ENCODE measurements around the gene ITPKB. TPM values are rescaled to one million over a fixed set of nuclear protein-coding genes. Genes with fewer than 3 reads are reported as not detected.
"Not testable (repeated sequence)": the region's sequence is repeated elsewhere in the genome, so short reads cannot be mapped to it uniquely, and the experiment has no call there.

ITPKB gene
- total RNA-seq, 1 donor from 2014 or later, result 3.9 TPM

DNA sequence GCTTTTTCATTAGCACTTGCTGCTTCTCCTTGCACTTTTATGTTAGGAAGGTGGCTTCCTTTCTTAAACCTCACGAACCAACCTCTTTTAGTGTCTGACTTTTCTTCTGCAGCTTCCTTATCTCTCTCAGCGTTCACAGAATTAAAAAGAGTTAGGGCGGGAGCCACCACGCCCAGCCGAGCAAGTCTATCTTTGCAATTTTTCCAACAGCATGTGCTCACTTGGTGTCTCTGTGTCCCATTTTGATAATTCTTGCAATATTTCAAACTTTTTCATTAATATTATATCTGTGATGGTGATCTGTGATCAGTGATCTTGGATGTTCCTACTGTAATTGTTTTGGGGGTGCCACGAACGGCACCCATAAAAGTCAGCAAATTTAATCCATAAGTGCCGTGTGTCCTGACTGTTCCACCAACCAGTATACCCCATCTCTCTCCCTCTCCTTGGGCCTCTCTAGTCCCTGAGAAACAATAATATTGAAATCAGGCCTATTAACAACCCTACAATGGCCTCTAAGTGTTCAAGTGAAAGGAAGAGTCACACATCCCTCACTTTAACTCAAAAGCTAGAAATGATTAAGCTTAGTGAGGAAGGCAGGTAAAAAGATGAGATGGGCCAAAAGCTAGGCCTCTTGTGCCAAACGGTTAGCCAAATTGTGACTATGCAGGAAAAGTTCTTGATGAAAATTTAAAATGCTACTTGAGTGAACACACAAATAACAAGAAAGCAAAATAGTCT, 15.9 kb upstream of the ITPKB start:
- DNase-seq, result no peak

DNA sequence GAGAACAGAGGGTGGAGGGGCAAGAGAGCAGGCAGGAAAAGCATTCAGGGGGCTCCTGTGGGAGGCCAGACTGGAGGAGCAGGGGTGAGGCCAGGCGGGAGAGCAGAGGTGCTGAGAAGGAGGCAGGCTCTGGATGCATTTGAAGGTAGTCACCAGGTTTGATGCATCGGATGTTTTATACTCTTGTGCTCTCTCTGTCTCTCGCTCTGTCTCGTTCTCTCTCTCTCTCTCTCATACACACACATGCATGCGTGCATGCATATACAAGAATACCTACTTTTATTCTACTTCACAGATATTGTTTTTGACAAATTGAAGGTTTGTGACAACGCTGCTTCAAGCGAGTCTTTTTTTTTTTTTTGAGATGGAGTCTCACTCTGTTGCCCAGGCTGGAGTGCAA, 15.0 kb upstream of the ITPKB start:
- no peak for DNase-seq

DNA sequence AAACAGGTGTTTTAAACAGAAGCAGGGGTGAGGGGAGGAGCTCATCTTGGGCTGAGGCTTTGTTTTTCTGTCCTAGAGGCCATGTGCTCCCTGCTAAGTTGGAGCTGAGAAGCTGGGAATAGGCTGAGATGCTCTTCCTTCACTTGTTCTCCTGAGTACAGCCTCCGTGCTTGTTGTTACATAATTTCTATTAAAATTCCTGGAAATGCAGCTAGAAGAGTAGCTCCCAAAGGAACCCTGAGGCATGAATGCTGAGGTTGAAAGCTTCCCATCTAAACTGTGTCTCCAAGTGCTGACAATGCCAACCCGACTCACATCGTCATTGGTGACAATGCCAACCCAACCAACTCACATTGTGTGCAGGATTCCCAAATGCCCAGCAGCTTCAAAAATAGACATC, 12.6 kb upstream of the ITPKB start:
- DNase-seq, result no peak

DNA sequence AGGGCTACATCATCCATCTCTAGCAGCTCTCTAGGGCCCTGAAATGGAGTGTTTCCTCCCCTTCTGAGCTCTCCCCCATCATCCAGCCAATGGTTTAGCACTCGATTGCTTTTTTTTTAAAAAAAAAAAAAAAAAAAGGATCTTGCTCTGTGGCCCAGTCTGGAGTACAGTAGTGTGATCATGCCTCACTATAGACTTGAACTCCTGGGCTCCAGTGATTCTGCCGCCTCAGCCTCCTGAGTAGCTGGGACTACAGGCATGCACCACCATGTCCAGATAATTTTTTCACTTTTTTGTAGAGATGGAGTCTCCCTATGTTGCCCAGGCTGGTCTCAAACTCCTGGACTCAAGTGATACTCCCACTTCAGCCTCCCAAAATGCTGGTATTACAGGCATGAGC, 12.1 kb upstream of the ITPKB start:
- DNase-seq, result no peak

DNA sequence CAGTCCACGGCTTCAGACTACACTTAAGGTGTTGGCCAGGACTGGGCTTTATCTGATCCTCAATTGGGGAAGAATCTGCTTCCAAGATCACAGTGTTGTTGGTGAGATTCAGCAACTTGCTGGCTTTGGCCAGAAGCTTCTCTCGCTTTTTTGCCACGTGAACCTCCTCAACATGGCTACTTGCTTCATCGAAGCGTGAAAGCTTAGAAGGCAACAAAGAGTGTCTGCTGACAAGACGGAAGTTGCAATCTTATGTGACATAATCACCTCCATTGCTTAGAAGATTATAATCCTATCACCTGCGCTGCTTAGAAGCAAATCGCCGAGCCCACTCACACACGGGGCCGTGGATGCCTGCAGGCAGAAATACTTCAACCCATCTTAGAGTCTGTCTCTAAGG, 10.4 kb upstream of the ITPKB start:
- DNase-seq, result no peak

DNA sequence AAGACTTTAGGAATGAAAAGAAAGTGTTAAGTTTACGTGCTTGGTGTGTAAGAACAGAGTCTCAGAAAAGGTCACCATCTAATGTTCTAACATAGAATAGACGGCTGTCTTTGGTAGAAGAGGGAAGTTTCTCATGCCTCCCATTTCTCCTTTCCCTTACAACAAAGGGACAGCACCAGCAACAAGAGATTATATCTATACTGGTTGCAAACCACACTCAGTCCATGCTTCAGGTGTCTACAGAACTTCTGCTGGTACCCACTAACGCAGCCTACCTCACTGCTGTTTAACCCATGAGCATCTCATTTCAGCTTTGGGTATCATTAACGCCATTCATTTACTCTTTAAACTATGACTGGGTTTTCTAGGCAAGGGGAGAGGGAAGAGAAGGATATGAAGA, 9.2 kb upstream of the ITPKB start:
- no peak for DNase-seq

DNA sequence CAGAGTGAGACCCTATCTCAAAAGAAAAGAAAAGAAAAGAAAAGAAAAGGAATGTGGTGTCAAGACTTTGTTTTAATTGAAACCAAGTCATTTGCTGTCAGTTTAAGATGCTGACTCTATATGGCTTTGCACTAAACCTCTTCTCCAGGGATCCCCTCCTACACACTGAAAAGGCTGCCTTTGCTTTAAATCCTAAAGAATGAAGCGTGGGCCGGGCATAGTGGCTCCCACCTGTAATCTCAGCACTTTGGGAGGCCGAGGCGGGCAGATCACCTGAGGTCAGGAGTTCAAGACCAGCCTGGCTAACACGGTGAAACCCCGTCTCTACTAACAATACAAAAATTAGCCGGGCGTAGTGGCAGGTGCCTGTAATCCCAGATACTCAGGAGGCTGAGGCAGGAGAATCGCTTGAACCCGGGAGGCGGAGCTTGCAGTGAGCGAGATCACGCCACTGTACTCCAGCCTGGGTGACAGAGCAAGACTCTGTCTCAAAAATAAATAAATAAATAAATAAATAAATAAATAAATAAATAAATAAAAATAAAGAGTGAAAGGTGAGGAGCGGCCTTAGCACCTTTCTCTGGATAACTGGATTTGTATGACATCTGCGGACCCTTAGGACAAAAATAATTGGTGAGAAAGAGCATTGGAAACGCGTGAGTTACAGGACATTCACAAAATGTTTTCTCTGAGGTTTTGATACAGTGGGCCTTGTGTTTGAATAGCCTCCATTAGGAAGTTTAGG, 8.6 kb upstream of the ITPKB start:
- not testable (repeated sequence) for DNase-seq

DNA sequence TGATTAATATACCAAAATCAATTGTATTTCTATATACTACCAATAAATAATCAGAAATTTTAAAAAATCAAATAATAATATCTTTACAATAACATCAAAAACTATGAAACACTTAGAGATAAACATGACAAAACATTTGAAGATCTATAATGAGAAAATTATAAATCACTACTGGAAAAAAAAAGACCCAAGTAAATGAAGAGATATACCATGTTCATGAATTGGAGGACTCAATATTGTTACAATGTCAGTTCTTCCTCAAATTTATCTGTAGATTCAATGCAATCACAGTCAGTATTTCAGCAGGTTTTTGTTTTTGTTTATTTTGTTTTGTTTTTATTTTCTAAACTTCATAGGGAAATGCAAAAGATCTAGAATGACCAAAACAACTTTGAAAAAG, 4.2 kb upstream of the ITPKB start:
- no peak for DNase-seq

DNA sequence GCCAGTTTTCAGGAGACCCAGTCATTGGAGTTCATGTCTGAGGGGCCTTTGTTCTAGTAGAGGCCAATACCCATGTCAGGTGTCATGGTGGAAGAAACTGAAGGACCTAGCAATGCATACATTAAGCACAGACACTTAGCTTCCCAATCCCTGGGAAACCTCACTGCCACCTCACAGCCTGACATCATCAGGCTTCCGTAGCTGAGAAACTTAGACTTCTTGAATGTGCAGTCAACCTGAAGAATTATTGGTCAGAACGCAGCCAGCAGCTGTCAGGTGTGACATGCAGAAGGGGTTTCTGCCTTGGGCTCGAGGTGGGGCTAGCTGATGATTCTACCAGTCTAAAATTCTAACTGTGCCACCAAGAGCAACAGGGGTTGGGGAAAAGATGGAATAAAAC, 1.9 kb upstream of the ITPKB start:
- no peak for DNase-seq

DNA sequence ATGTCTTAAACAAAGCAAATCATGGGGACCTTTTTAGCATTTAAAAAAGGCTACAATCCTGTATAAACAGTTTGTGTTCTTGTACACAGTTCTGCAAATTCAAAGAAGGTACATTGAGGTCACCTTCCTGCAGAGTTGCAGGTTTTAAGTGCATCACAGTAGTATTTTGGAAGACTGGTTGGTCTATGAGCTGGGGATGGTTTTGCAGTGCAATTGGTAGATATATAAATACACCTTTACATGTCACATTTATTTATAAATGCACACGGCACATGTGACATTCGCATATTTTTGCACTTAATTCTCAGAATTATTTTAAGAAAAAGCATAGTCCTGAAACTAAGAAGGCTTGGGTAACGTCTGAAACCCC, 599 bp upstream of the ITPKB start:
- no peak for DNase-seq

DNA sequence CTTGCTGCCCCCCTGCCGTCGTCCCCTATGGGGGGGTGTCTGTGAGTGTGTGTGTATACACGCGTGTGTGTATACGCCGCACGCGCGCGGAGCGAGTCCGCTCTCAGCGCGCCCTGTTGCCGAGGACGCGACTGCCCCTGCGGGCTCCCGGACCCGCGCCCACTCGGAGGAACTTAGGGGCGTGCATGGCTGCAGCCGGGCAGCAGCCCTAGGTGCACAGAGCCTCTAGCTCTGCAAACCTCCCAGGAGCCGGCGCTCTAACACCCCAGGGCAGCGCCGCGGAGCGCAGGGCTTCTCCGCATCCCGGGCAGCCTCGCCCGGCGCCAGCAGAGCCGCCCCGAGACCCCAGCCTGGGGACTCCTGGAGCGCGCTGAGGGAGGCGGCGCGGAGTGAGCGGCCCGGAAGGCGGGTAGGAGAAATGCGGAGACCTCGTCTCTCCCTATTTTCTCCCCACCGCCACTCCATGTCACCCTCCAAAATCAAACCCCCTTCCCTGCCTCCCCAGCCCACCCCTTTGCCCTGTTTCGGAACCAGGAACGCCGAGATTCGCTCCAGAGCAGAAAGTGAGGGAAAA, 574 bp downstream of the ITPKB start:
- peak; percentile 61 for DNase-seq

DNA sequence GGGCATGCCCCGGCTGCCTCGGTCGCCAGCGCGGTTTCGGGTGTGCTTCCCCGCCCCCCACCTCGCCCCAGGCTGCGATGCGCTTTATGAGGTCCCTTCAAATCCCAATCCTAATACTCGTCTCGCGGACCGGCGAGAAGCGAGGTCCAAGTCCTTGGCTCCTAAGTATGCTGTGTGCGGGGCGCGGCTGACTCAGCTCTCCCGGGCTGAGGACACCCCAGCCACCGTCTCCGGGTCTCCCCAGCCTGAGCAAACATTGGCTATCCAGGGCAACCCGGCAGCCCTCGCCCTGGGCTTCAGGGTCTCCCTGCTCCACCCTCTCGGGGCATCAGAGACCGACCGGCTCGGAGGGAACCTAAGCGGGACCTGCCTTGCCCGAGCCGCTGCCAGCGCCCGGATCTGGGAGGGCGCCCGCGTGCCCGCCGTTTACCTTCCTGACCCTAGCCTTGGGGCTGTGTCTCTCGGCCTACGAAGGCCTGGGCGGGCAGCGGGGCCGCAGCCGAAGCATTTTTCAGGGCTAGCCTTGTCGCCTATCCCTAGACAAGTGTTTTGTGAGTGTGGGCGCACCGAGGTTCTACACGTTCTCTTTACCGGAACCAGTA, 1.2 kb downstream of the ITPKB start:
- peak; percentile 71 for DNase-seq

DNA sequence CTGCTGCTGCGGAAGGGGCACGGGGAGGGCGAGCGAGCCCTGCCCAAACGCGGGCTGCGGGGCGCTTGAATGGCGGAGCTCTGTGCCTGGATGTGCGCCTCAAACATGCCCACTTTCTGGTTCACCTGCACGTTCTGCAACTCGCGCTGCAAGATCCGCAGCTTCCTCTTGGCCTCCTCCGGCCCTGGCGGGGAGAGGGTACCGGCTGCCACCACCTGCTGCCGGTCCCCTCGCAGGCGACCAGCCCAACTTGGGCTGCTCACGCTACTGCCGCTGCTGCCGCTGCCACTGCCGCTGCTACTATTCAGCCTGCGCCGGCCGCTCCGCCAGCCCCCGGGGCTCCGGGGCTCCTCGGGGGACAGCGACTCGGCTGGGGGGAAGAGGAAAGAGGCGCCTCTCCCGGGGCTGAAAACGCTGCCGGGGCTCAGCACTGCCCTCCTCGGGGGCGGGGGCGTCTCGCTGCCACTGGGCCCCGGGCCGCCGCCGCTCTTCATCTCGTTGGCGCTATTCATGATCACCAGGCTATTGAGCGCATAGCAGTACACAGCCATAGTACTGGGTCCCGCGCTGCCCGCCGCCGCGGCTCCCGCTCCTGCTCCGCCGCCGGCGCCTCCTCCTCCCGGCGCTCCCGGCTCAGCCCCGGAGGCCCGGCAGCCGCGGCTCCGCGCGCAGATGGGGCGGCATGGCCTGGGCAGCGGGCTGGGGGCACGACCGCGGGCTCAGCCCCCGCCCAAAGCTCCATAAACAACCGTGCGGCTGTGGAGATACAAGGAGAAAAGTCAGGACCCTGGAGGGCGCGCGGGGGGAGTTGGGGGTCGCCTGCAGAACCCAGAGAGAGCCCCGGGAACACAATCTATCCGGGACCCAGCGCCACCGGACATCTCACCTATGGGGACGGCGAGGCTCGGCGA, 1.9 kb downstream of the ITPKB start:
- DNase-seq, result peak; percentile 56

DNA sequence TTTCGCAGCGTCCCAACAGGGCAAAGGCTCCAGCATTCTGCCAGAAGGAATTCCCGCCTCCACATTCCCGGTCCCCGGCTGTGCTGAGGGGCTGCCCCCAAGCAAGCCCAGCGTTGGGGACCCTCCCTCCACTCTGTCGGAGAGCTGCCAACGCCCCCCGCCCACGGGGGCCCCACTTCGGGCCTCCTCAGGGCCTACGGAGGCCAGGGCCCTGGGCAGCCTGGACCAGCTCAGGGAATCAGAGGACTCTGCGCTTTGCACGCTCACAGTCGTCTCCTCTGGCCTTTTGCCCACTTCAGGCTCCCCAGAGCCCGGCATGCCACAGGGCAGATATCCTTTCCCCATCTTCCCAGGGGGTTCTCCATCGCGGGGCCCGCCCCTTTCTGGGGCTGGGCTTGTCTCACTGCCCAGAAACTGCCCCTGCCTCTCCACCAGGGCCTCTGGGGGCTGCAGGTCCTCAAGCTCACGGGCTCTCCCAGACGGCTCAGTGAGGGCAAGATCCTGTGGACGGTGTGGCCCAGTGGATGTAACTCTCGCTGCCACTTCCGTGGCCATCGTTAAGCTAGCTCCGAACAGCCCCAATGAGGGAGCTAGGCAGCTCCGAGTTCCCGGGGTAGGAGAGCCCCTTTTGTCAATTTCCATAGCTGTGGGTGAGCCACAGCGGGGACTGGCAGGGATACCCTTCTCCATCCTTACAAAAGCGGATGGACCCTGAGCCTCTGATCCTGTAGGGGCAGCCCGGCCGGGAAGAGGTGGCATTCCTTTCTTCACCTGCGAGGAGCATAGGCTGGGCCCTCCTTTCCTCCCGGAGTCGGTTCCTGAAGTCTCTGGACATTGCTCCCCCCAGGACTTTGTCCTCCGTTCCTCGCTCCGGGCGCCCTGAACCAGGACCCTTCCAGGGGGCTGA, 2.8 kb downstream of the ITPKB start:
- DNase-seq, result peak; percentile 33

DNA sequence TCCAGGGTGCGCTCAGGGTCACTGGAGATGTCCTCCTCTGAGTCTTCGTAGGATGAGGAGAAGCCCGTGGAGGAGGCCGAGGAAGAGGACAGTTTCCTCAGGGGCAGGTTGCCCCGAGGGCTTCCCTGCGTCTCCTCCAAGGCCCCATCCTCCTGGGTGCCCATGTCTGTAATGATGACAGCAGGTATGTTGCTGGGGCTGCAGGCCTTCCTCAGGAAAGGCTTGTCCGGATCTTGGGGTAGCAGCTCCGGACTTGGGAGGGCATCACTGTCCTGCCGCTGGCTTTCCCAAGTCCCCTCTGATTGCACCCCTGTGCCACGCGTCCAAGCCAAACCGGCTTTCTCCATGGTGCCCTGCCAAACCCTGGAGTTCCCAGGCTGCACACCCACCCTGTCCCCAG, 3.5 kb downstream of the ITPKB start:
- DNase-seq, result no peak

DNA sequence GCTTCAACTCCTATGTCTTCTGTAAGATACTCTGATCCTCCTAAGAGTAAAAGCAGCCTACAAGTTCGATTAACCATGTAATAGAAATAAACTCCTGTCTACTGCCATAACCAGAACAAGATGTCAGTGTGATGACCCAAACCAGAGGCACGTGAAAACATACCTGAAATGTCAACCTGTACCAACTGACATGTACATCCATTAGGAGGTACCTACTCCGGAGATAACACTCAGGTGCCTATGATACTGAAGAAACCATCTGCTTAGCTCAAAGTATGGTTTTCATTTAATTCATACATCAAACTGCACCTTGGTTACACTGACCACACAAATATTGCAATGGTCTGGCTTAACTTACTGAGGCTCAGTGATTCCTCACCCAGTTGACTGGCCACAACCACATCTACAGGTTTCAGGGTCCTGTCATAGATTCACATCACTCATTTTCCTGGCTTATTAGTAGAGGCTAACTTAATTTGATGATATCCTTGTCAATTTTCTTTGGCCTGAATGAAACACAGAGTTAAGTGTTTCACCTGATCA, 4.4 kb downstream of the ITPKB start:
- DNase-seq, result no peak

DNA sequence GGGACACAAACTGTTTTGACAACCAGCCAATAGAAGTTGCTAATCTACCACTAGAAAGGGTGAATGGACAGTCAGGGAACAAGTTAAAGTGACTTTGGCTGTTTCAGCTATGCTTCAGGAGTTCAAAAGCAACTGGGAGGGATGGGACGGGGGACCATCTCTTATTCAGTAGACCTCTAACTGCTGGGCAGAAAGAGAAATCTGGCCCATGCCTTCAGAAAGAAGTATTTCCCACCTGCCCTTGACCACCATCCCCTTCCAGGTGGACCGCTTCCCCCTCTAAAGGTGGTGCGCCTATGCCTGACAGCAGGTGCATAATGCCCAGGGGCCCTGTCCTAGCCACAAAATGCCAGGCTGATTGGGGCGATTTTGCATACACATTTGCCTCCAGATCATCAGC, 5.2 kb downstream of the ITPKB start:
- DNase-seq, result no peak

DNA sequence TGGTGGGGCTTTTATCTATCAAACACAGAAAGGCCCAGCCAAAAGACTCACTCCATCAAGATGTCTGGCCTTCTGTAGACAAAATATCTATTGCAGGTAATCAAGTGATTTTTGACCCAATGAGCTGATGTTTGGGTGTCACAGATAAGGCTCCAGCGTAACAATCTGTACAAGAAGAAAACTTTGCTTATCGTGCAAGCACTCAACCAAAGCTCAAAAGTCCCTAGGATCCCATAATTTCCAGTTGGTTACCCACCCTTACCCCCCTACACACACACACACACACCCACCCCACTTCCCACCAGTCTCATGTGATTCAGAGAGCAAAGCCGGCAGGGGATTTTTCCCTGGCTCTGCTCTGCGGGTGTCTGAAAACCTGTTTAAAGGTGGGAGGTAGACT, 5.8 kb downstream of the ITPKB start:
- no peak for DNase-seq

DNA sequence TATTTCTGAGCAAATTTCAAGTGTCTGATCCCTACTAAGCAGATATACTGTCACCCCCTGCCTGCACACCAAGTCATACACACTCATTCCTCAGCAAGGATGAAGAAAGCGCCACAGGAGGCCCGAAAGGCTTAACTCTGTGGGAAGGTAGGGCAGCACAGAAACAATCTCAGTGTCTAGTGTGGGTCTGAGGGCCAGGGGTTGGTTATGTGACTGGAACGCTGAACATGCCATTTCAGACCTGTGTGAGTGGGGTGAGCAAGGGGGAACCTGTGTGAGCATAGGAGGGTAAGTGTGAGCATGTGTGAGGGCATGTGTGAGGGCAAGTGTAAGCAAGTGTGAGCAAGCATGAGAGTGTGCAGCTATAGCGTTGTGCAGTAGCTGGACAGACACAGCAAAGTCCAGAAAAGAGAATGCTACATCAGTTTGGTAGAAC, 6.2 kb downstream of the ITPKB start:
- no peak for DNase-seq

DNA sequence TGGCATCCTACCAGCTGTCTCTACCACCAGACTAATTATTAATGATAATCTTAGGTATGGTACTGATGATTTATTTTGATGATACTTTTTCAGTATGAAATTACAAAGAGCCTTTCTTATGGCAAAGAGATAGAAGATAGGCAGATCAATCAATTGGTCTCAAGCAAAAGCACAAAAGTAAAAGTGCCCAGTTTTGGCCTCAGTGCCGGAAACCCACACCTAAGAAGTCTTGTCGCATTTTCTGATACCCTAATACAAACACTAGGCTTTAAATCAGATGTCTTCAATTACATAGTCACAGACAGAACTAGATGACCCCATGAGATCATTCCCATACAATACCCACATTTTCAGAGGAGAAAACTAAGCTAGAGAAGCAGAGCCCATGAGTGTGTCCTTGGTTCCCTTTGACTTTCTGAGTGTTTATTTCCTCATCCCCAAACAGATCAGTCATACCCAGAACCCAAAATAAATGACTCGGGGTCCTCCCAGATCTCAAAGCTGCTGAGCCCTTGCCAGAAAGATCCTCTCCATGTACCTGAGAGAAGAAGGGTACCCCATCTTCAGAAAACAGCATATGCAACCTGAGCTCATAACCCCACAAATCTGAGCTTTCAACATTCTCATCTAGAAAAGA, 7.7 kb downstream of the ITPKB start:
- DNase-seq, result no peak

Measured in occipital lobe (tissue), 2 donors.